Bone marrow (tissue), 2 donors: Measurements from ENCODE around the gene NET1.
"Not testable (repeated sequence)": the region's sequence is repeated elsewhere in the genome, so short reads cannot be mapped to it uniquely, and the experiment has no call there.

Experiments used
- DNase-seq, 2 donors: peaks; one replicate each; lab custom pipeline; 2025; lab: John Stamatoyannopoulos, UW

Gene NET1, protein sequence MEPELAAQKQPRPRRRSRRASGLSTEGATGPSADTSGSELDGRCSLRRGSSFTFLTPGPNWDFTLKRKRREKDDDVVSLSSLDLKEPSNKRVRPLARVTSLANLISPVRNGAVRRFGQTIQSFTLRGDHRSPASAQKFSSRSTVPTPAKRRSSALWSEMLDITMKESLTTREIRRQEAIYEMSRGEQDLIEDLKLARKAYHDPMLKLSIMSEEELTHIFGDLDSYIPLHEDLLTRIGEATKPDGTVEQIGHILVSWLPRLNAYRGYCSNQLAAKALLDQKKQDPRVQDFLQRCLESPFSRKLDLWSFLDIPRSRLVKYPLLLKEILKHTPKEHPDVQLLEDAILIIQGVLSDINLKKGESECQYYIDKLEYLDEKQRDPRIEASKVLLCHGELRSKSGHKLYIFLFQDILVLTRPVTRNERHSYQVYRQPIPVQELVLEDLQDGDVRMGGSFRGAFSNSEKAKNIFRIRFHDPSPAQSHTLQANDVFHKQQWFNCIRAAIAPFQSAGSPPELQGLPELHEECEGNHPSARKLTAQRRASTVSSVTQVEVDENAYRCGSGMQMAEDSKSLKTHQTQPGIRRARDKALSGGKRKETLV

DNA sequence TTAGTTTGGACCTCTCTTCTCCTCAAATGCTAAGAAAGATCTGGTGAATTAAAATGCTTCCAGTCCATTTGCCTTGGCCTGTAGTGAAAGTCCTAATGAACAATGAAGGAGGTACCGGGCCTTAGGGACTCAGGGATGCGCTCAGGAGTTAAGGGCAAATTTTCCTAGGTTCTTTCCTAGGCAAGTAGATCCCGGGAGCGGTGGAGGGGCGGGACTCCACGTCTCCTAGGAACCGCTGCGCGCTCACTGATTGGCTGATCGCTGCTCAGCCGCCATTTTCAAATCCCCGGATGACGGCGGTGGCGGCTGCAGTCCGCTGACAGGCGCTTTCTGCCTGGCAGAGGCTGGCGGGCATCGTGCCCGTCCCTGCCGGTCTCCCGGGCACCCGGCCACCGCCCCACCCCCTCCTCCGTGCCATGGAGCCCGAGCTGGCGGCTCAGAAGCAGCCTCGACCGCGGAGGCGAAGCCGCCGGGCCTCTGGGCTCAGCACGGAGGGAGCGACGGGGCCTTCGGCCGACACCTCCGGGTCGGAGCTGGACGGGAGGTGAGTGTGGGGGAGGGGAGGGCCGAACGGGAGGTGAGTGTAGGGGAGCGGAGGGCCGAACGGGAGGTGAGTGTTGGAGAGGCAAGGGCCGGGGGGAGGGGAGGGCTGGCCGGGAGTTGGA is at the start of gene NET1:
TSS of gene NET1 (plus strand) at position 281 of the 665 bp plus-strand sequence. CDS start at position 417, 136 bp downstream.
- DNase-seq, result peak; percentile 38 to 62

DNA sequence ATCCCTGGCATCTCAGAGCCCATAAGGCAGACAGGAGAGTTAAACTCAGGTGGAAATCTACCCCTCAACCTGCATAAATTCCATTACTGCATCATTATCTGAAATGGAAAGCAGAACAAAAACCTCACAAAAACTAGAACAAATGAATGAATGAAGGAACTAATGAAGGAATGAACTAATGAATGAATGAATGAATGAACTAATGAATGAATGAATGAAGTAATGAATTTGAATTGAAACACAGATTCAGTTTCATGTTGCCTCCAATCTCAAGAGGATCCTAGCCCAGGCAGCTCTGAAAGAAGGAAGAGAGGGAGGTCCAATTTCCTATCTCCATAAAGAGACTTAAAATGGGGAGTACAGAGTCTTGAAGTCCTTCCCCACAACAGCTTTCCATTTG is 49.5 kb upstream of the NET1 start:
- DNase-seq, result no peak

DNA sequence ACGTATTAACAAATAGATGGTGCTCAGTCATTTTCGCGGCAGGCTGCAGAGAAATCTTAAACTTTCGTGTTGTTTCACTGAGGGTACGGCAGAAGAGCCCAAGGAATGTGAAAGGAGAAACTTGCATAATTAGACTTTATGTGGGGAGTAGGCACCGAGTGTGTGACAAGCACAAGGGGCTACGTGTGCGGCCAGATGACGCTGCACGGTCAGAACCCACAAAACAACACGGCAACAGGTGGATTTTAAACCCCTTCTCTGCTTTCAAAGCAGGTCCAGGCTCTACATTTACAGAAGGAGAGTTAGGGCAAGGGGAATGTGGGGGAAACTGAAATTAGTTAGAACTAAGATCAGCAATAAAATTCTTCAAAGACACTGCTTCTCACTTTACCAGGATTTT is 48.0 kb upstream of the NET1 start:
- DNase-seq, result no peak

DNA sequence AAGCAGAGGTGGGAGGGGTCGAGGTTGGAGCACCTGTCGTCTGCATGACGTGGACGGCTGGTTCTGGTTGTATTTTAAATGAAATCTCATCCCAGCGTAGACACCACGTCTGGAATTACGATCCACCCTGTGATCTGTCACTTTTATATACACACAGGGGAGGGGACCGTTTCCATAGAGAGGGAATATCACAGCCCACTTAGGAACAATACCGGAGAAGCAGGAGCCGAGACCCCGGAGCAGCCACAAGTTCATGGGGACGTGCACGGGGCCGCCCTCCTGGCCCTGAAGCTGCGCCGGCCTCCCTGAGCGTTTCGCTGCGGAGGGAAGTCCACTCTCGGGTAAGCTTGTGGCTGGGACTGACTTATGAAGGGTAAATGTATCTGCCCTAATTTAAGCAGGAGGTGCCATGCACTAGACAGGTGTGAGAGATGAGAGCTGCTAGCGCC is 47.4 kb upstream of the NET1 start, which contains the start of gene UCN3:
TSS of gene UCN3 (plus strand) at position 77 of the 449 bp plus-strand sequence. CDS start 8,755 bp downstream, outside the sequence.
- DNase-seq, result no peak

DNA sequence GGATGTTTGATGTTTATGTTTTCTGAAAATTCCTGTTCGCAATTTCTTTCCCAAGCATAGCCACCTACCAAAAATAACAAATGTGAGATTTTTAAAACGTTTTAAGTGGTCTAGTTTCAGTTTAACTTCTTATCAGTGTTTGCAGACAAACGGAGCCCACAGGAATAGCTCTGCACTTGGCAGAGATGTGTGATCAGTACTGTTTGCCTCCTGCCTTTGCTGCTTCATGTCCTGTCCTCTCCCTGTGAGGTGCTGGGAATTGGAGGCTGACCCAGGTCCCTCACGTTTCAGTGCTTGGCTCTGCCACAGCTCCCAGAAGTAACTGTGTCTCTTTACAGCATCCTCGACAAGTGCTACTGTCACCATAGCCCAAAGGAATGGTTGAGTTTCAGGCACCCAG is 46.4 kb upstream of the NET1 start:
- DNase-seq, result no peak

DNA sequence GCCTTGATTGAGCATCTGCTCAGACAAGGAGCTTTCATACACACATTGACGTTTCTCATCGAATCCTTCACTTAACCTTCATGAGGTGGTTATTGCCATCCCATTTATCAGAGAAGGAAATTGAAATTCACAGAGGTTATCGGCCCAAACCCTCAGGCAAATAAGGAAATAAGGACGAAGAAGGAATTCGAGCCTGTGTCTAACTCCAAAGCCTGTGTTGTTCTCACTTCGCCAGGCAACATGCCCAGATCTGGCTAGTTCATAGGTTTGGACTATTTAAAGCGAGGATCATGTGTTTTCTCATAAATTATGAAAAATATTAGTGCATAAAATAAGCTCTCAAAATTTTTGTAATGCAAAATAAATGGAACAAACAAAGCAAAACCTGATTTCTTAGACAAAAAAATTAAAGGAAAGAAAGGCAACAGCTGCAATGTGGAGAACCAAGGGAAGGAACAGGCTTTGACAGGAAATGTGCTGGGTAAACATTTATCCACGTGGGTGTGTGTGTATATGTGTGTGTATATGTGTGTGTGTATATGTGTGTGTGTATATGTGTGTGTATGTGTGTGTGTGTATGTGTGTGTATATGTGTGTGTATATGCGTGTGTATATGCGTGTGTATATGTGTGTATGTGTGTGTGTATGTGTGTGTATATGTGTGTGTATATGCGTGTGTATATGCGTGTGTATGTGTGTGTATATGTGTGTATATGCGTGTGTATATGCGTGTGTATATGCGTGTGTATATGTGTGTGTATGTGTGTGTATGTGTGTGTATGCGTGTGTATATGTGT is 42.8 kb upstream of the NET1 start:
- no peak for DNase-seq

DNA sequence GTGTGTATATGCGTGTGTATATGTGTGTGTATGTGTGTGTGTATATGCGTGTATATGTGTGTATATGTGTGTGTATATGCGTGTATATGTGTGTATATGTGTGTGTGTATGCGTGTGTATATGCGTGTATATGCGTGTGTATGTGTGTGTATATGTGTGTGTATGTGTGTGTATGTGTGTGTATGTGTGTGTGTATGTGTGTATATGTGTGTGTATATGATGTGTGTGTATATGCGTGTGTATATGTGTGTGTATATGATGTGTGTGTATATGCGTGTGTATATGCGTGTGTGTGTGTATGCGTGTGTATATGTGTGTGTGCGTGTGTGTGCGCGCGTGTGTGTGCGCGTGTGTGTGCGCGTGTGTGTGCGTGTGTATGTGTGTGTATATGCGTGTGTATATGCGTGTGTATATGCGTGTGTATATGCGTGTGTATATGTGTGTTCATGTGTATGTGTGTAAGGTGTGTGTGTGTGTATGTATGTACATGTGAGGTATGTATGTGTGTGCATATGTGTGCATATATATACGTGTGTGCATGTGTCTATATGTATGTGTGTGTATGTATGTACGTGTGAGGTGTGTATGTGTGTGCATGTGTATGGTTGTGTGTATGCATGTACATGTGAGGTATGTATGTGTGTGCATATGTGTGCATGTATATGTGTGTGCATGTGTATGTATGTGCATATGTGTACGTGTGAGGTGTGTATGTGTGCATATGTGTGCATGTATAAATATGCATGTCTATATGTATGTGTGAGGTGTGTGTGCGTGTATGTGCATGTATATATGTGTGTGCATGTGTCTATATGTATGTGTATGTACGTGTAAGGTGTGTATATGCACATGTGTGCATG is 41.6 kb upstream of the NET1 start:
- no peak for DNase-seq

DNA sequence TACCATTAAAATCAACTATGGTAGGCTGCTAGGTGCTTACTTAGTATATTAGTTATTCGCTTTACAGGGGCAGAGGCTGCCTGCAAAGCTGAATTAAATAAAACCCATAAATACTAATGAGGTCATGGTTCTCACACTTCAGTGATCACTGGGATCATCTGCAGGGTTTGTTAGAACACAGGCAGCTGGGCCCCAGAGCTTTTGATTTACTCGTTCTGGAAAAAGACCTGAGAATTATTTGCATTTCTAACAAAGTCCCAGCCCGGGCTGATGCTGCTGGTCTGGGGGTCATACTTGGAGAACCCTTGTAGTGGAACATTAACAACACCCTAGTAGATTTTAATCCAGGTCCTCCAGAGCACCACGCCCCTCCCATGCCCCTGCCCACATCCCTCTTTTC is 39.0 kb upstream of the NET1 start:
- DNase-seq, result no peak

DNA sequence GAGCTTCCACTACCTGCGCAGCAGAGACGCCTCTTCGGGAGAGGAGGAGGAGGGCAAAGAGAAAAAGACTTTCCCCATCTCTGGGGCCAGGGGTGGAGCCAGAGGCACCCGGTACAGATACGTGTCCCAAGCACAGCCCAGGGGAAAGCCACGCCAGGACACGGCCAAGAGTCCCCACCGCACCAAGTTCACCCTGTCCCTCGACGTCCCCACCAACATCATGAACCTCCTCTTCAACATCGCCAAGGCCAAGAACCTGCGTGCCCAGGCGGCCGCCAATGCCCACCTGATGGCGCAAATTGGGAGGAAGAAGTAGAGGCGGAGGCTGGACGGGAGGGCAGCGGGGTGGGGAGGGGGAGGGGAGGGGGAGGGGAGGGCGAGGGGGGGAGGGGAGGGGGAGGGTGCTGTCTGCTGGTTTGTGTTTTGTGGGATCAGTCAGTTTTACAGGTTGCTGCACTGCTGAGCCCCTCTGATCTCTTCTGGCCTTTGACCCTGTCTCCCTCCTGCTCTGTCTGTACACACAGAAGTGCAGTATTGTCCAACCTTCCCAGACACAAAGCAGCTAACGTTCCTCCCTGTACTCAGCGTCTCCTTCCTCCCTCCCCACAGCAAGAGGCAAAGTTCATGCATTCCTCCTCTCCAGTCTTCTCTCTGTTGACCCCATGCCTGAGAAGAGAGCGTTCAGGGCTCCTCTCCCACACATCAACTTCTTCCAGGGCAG is 38.3 kb upstream of the NET1 start:
- DNase-seq, result no peak

DNA sequence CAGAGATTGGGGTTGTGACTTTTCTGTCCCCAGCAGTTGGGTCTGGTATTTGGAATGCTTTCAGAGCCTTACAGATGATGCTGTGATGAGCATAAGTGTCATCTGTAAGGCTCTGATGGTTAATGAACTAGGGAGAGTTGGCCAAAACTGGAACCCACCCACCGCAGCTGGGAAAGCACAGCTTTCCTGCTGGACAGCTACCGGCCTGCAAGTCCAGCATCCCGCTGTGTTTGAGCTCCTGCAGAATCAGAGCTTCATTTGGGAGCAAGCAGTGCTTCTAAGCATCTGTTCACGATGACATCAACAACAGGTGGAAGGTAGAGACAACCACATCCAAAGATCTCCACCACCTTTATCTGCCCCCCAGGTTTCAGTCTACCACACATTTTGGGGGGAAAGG is 35.9 kb upstream of the NET1 start:
- DNase-seq, result no peak

DNA sequence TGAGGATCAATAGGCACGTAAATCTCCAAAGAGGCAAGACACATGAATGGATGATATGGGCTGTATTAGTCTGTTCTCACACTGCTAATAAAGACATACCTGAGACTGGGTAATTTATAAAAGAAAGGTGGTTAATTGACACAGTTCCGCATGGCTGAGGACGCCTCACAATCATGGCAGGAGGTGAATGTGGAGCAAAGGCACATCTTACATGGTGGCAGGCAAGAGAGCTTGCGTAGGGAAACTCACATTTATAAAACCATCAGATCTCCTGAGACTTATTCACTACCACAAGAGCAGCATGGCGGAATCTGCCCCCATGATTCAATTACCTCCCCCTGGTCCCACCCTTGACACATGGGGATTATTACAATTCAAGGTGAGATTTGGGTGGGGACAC is 33.2 kb upstream of the NET1 start:
- DNase-seq, result not testable (repeated sequence)

DNA sequence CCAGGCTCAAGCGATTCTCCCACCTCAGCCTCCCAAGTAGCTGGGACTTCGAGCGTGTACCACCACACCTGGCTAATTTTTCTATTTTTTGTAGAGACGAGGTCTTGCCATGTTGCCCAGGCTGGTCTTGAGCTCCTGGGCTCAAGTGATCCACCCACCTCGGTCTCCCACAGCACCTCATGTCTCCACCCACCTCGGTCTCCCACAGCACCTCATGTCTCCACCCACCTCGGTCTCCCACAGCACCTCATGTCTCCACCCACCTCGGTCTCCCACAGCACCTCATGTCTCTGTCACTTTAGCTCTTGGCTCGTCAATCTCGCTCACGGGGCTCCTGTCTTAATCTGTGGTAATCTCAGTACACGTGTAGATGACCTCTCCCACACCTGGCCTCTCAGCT is 32.0 kb upstream of the NET1 start:
- not testable (repeated sequence) for DNase-seq

DNA sequence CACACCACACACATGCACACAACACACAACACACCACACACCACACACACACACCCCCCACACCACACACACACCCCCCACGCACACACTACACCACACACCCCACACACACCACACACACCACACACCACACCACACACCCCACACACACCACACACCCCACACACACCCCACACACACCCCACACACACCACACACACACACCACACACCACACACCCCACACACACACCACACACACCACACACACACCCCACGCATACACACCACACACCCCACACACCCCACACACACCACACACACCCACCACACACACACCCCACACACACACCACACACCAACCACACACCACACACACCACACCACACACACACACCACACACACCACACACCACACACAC is 31.2 kb upstream of the NET1 start:
- no peak for DNase-seq

DNA sequence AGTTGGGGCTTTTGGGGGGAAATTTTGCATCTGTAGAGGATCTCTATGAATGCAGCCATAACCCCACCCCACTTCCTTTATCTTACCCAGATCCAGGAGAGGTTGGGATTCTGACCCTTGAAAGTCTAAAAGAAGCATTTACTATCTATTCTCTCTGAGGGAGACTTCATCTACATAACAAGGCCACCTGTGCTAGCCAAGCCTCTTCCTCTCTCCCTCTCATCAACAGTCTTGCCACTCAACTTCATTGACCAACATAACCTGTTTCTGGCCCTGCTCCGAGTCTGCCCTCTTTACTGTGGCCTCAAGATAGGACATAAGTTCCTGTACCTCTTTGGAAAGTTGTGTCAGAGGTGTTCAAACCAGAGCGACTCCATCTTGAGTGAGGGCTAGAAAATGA is 27.1 kb upstream of the NET1 start:
- no peak for DNase-seq

DNA sequence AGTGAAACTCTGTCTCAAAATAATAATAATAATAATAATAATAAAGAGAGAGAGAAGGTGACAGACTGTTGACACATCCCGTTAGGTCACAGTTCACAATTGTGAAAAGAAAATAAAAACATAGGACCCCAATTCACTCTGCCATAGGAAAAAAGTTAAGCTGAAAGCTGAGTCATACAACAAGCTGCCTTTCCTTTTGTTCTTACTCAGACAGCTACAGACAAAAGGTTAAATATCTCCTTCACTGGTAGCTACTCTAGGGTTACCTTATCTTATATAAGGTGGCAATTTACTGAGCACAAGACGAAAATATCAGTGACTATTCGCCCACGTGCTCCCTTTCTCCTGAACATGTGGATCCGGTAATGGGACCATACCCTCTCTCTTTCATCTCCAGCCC is 25.2 kb upstream of the NET1 start:
- no peak for DNase-seq

DNA sequence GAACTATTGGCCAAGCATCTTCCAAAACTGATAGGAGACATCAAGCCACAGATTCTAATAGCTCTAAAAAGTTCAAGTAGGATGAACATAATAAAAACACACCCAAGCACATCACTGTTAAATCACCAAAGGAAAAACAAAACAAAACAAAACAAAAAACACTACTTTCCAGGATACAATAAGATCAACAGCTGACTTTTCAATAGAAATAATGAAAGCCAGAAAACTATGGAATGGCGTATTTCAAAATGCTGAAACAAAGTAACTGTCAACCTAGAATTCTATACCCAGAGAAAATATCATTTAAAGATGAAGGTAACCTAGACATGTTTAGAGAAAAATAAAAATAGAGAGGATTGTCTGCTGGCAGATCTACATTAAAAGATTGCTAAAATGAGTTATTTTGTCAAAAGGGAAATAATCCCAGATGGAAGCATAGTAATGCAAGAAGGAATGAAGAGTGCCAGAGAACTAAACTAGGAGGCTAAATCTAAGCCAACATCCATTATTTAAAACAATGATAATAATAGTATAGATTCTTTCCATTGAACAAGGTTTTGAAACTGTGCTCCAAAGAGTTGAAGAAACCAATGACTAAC is 21.7 kb upstream of the NET1 start:
- DNase-seq, result no peak

DNA sequence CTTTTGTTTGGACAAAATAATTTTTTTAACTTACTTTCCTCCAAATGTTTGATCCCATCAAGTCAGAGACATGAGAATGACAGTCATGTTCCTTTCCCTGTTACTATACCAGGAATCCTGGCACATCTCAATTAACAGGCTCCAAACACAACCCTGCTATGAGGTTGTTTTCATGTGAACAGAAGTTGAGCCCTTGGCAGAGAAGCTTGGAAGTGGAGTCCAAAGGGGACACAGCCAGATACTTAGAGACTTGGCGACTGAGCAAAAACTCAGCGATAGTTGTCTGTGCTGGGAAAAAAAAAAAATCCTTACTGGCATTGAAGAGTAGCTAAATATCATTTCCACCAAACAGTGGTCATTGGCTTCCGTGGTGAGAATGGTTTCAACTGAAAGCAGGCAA is 20.6 kb upstream of the NET1 start:
- no peak for DNase-seq

DNA sequence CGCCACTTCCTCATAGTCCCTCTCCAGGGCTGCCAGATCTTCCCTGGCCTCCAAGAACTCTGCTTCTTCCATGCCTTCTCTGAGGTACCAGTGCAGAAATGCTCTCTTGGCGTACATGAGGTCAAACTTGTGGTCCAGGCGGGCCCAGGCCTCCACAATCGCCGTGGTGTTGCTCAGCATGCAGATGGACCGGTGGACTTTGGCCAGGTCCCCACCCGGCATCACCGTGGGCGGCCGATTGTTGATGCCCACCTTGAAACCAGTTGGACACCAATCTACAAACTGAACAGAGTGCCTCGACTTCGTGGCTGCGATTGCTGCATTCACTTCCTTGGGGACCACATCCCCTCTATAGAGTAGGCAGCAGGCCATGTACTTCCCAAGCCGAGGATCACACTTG is 18.8 kb upstream of the NET1 start:
- no peak for DNase-seq

DNA sequence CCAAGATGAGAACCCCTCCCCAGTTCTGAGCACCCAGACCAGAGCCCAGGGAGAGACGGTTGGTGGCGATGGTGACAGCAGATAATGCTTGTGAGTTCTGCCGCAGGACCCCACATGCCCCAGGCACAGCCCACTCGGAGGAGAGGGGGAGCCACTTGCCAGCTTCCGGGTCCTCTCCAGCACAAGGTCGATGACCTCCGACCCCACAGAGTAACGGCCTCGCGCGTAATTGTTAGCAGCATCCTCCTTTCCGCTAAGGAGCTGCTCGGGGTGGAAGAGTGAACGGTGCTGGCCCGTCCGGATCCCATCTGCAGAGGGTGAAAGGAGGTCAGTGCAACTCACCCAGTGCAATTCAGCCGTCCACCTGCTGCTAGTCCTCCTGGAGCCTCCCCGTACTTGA is 17.2 kb upstream of the NET1 start:
- no peak for DNase-seq
